NCI-H146 treated with DMSO at 0.1 percent for 48 hours (cell line): ENCODE data around the gene SBK2.
A peak's percentile ranks its signal among the peaks of the same experiment; 100 is the strongest.
"Not testable (repeated sequence)": the region's sequence is repeated elsewhere in the genome, so short reads cannot be mapped to it uniquely, and the experiment has no call there.

Experiments
- DNase-seq: peaks from one replicate; lab custom pipeline; 2025; ENCODE audit not compliant: unreplicated experiment; lab: John Stamatoyannopoulos, UW

SBK2 gene

DNA sequence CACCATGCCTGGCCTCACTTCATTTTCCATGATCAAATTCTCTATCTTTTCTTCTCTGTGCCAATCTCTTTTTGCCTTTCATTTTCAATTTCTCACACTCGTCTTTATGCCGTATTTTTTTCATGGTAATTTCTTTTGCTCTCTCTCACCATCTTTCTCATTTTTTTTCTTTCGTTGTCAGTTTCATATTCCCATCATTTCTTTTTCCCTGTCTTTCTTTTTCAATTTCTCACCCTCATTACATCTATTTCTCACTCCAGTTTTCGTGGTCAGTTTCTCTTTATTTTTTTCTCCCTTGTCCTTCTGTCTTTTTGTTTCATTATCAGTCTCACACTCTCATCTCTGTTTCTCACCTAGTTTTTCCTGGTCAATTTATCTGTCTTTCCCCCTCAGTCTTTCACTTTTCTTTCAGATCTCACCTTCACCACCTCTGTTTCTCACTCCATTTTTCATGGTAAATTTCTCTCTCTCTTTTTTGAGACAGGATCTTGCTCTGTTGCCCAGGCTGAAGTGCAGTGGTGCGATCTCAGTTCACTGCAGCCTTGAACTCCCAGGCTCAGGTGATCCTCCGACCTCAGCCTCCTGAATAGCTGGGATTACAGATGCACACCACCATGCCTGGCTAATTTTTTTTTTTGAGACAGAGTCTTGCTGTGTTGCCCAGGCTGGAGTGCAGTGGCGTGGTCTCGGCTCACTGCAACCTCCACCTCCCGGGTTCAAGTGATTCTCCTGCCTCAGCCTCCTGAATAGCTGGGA, 34.6 kb downstream of the SBK2 start:
- no peak for DNase-seq

DNA sequence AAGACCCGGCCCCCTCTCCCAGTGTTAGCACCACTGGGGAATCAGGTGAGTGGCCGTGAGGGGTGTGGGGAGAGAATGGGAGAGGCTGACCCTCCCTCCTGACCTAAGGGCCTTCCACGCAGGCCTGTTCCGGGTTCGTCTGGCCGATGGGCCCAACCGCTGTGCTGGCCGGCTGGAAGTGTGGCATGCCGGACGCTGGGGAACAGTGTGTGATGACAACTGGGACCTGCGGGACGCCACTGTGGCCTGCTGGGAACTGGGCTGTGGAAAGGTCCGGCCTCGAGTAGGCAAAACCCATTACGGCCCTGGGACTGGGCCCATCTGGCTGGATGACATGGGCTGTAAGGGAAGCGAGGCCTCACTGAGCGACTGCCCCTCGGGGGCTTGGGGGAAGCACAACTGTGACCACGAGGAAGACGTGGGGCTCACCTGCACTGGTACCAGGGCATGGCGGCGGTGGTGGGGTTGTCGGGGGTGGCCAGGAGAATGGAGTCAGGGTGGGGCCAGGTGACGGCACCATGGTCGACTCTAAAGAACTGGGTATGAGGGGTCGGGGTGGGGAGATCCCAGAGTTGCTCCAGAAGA, 36.5 kb downstream of the SBK2 start:
- no peak for DNase-seq

DNA sequence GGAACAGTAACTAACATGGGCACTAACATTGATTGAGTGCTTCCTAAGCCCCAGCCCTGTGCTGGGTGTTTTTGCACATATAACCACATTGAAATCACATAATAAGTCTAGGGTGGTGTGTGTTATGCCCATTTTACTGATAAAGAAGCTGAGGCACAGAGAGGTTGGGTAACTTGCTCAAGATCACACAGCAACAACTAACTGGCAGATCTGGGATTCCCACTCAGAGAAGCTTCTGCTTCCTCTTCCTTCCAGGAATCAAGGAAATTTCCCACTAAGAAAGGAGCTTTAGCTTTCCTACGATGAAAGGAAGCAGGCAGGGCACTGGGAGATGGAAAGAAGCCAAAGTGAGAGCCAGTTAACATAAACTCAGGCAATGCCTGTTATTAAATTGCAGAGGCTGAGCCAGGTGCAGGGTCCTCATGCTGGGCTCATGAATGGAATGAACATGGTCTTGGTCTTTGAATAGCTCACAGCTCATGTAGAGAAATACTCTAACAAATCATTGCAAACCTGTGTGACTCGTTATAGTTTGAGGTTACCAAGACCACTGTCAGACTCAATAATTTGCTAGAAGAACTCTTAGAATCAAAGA, 38.6 kb downstream of the SBK2 start:
- DNase-seq: peak; percentile 18

DNA sequence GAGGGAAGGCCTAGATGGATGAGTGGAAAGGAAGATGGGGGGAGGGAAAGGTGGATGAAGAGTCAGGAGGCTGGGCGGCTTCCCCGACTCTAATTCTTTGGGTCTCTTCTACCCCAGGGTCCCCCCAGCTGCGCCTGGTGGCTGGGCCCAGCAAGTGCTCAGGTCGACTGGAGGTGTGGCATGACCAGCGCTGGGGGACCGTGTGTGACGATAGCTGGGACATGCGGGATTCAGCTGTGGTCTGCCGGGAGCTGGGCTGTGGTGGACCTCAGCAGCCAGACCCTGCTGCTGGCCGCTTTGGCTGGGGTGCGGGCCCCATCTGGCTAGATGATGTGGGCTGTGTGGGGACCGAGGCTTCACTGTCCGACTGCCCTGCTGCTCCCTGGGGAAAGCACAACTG, 39.2 kb downstream of the SBK2 start:
- DNase-seq: no peak

DNA sequence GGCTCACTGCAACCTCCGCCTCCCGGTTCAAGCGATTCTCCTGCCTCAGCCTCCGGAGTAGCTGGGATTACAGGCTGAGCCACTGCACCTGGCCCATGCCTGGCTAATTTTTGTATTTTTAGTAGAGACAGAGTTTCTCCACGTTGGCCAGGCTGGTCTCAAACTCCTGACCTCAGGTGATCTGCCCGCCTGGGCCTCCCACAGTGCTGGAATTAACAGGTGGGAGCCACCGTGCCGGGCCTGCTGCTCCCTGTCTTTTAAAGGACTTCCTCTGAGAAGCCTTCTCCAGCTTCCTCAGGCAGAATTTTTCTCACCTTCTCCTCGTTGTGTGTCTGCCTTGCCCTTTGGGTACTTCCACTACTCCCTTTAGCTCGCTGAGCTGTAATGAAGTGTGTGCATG, 40.1 kb downstream of the SBK2 start:
- DNase-seq: not testable (repeated sequence)

DNA sequence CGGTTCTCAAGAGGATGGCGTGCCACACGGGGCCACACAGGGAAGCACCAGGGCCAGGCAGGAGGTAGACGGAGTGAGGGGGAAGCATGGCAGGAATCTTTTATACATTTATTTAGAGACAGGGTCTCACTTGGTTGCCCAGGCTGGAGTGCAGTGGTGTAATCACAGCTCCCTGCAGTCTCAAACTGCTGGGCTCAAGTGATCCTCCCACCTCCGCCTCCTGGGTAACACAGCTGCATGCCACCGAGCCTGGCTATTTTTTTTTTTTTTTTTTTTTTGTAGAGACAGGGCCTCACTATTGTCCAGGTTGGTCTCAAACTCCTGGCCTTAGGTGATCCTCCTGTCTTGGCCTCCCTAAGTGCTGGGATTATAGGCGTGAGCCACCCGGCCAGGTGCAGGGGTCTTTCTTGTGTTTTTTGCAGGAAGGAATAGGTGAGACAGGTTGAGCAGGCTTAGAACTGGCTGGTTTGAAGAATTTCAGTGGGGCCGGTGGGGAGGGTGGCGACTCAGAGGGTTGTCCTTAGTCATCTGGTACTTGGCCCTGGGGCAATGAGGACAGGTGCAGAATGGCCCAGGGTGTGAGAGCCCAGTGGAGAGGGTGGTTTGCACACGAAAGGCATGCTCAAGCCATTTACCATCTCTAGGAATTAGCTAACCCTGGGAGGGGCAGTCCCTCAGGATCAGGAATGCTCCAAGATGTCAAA, 41.1 kb downstream of the SBK2 start:
- DNase-seq: peak; percentile 63

DNA sequence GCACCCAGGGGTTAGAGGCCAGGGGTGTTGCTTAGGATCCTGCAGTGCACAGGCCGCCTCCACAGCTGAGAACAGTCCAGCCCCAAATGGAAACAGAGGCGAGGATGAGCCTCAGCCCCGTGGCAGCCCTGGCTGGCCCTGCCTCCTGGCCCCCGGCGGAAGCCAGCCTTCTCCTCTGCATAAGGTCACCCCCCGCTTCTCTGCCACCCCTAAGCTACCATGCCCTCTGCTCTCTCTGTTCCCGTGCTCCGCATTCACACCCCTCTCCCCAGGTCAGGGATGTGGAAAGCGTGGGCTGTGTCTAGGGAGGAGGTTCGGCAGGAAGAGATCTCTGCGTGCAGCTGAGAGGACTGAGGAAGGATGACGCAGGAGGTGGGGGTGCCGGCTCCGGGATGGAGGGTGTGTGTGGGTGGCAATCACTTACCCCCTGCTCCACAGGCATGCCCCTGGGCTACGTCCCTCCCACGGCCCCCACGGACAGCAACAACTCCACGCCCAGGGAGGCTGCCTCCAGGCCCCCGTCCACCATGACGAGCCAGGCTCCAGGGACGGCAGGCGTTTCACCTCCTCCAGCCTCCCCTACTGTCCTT, 42.7 kb downstream of the SBK2 start:
- DNase-seq: no peak

DNA sequence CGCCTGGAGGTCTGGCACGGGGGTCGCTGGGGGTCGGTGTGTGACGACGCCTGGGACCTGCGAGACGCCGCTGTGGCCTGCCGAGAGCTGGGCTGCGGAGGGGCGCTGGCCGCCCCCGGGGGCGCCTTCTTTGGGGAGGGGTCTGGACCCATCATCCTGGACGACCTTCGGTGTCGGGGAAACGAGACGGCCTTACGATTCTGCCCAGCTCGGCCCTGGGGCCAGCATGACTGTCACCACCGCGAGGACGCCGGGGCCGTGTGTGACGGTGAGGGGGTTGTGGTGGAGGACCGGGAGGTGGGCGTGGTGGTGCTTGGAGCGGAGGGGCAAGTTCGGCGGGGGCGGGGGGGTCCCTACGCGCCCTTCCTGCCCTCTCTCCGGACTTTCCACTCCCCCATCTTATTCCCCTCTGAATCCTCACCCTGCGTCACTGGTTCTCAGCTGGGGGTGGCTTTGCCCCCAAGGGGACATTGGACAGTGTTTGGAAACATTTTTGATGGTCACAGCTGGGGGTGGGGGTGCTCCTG, 43.2 kb downstream of the SBK2 start:
- DNase-seq: no peak

DNA sequence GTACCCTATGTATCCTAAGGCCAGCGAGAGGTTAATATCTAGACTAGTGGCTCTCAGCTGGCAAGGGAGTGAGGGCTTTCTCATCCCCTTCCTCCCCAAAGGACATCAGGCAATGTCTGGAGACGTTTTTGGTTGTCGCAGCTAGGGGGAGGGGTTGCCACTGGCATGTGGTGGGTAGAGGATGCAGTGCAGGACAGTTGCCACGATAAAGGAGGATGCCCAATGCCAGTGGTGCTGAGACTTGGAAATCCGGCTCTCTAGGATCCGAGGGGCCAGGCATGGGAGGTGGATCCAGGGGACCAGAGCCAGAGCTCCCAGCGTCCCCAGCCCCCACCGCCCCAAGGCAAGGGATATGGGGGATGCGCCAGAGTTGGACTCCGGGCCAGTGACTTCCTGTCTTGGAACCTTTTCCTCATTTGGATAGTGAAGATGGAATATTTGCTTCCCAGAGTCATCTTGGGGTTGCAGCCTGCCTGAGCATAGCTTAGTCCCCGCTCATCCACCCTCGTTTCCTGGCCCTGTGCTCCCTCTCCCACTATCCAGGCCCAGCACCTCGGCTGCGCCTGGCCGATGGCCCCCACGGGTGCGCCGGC, 43.8 kb downstream of the SBK2 start:
- DNase-seq: no peak

DNA sequence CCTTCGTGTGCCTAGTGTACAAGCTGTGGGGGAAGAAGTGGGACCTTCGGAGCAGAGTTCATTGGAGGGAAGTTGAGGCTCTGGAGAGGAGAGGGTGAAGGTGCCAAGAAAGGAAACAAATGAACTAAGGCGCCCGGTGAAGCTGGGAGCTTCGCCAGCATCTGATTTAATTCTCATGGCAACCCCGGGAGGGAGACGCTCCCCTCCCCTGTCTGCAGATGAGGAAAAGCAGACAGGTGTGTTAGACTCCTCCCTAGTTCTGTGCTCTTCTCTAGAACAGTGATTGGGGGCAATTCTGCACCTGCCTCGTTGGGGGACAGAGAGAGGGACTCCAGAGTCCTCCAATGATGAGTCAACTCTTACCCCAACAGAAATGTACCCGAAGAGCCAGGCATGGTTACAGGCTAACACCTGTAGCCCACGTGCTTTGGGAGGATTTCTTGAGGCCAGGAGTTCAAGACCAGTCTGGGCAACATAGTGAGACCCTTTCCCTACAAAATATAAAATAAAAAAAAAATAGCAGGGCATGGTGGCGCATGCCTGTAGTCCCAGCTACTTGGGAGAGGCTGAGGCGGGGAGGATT, 44.5 kb downstream of the SBK2 start:
- peak; percentile 41 for DNase-seq

DNA sequence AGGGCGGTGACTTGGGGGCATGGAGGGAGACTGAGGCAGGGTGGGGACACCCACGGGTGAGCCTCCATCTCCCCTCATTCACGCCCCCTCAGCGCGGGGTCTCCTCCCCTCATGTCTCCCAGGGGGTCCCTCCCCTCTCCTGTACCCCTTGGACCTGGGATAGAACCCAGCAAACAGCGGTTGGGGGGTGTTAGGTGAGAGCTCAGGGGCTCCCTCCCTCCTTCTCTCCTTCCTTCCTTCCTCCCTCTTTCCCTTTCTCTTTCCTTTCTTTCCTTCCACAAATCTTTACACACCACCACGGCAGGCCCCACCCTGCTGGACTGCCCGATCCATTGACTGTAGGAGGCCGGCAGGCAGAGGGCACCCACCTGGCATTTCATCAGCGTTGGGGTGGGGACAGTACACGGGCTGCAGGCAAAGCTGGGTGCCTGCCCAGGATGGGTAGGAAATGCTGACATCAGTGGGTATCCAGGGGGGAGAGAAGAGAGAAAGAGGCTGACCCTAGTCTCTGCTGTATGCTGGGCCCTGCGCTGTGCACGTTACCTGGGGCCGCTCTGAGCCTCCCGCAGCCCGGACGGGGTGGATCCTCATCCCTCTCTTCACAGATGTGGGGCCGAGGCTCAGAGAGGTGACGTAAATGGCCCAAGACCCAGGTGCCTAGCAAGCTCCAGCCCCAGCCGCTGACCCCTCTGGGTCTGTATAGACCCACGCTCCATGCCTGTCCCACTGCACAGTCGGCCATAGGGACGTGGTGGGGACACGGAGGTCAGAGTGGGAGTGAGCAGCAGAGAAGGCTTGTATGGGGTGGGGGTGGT, 45.2 kb downstream of the SBK2 start:
- no peak for DNase-seq

DNA sequence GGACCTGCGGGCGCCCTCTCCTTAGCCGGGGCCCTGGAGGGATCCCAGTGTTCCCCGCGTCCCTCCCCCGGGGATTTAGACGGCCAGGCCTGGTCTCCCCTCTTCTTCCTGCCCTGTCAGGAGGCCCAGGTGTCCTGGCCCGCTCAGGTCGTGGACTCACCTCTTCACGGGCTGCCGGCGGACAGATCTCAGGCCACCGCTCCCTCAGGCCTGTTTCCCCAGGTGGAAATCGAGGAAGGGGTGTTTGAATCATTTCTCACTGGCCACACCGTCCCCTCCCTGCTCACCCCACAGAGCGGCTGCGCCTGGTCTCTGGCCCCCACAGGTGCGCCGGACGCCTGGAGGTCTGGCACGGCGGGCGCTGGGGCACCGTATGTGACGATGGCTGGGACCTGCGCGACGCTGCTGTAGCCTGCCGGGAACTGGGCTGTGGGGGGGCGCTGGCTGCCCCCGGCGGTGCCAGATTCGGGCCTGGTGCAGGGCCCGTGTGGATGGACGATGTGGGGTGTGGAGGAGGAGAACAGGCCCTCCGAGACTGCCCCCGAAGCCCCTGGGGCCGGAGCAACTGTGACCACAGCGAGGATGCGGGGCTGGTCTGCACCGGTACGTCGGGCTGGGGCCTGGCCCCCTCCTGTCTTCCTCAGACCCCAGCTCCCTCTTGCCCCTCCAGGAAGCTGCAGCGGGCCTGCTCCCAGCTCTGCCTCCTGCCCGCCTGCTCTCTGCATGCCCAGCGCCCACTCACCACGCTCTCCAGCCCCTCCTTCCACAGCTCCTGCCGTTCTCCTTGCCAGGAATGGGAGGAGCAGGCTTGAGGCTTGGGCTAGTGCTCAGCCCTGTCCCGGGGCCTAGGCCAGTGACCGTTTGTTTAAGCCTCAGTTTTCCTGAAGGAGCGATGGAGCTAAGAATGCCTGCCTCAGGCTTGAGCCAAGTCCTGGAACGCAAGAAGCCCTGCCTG, 46.2 kb downstream of the SBK2 start:
- no peak for DNase-seq

DNA sequence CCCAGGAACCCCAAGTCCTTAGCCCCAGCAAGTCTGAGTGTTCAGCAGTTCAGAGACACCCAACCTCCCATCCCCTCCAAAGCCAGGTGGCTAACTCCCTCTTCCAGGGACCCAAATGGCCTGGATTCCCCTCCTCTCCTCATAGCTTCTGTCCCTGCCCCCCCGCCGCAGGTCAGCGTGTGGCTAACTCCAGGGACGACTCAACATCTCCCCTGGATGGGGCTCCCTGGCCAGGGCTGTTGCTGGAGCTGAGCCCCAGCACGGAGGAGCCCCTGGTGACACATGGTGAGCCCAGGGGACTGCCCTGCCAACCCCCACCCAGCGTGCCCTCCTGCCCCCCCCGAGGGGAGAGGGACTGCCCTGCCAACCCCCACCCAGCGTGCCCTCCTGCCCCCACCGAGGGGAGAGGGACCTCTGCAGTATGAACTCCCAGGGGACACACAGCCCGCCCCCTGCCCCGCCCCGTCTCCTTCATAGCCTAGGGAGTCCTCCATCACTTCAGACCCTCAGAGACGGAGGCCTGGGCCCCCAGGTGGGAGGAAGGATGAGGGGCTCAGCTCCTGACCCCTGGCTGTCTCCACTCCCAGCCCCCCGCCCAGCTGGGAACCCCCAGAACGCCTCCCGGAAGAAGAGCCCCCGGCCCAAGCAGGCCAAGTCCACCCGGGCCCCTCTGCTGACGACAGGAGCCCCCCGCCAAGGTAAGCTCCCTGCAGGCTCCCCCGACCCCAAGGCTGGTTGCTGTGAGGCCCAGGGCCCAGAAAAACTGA, 47.0 kb downstream of the SBK2 start:
- no peak for DNase-seq

DNA sequence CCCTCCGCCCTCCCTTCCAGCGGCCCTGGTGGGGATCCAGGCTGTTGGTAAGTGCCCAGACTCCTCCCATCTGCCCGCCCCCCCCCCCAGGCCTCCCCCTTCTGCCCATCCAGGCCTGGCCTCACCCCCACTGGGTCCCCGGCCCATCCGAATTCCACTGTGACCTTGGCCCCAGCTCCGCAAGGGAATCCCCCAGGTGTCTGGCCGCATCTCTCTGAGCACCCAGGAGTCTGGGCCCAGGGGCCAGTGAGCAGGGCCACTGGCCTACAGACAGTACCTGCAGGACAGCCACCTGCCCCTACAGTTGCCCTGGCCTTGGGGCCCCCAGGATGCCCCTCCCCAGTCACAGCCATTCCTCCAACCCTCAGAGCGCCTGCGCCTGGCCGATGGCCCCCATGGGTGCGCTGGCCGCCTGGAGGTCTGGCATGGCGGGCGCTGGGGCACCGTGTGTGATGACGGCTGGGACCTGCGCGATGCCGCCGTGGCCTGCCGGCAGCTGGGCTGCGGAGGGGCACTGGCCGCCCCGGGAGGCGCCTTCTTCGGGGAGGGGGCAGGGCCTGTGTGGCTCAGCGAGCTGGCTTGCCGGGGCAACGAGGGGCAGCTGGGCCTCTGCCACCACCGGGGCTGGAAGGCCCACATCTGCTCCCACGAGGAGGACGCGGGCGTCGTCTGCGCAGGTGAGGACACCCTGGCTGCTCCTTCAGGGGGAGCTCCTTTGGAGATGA, 47.8 kb downstream of the SBK2 start:
- no peak for DNase-seq

DNA sequence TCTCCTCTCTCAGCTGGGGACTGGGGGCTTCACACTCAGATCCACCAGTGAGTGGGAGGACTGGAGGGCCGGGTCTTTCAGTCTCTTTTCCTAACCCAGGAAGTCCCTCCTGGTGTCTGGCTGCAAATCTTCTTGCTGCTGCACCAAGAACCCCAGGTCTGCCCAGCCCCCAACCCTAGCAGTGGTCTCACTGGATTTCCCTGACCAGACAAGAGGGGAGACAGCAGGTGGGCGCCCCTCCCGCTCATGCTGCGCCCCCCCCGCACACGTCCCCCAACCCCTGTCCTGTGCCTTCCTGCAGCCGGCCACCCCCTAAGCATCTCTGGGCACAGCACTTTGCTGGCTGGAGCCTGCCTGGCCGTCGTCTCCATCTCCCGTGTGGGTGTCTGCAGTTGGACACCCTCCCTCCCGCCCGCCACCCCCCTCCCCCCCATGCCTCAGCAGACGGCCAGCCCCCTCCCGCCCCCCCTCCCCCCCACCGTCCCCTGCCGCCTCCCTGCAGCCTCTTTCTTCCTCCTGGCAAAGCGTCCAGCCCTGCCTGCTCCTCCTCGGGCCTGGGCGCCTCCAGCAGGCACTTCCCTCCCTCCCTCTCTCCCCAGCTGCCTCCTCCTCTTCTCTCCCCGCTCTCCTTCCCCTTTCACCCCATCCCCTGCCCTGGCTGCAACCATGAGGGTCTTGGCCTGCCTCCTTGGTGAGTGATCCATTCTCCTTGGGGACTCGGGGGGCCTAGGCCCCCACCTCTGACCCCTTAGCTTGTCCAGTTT, 48.8 kb downstream of the SBK2 start, which contains the start of gene SSC5D:
Gene SSC5D (plus strand): TSS at position 513 of the 764 bp plus-strand sequence. CDS start 154 bp downstream, at position 667.
- DNase-seq: no peak
